ENCODE results near the gene PLCB1.
"Not testable (repeated sequence)": the region's sequence is repeated elsewhere in the genome, so short reads cannot be mapped to it uniquely, and the experiment has no call there.

PLCB1 gene

GRCh38 chr20:8786383-8786782, 654.3 kb downstream of the PLCB1 start:
- no peak for DNase-seq (ENCODE audit: low read depth in 2 of 2)

DNA sequence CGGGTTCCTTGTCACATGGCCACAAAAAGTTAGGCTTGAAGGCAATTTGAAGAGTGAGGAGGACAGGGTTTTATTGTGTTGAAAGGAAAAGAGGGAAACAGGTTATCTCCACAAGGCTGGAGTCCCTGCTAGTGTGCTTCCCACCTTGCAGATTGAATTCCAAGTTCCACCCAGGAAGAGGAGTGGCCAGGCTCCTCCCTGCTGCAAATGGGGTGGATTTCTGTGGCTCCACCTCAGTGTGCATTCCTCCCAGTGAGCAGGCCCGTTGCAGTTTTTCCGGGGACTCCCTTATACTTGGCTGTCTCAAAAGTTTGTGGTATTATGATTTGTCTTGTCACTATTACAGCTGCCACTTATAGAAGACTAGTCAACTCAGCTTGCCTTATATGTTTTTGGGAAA, 655.0 kb downstream of the PLCB1 start:
- DNase-seq (ENCODE audit: low read depth in 2 of 2) = no peak

GRCh38 chr20:8788275-8788674, 656.2 kb downstream of the PLCB1 start:
- no peak for DNase-seq (ENCODE audit: low read depth in 2 of 2)

DNA sequence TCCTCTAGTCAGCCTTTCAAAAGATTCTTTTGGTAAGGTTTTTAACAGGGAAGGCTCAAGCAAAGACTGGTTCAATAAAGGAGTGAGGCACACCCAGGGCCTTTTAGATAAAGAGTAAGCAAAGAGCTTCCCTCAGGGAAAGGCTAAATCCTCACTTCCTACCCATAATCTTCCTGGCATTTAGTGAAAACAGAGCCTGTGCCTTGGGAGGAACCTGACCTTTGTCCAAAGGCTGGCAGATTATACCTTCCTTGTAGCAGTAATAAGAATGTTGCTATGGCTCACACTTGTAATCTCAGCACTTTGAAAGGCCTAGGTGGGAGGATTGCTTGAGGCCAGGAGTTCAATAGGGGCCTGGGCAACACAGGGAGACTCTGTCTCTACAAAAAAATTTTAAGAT, 656.8 kb downstream of the PLCB1 start:
- DNase-seq (ENCODE audit: low read depth in 2 of 2) = no peak

DNA sequence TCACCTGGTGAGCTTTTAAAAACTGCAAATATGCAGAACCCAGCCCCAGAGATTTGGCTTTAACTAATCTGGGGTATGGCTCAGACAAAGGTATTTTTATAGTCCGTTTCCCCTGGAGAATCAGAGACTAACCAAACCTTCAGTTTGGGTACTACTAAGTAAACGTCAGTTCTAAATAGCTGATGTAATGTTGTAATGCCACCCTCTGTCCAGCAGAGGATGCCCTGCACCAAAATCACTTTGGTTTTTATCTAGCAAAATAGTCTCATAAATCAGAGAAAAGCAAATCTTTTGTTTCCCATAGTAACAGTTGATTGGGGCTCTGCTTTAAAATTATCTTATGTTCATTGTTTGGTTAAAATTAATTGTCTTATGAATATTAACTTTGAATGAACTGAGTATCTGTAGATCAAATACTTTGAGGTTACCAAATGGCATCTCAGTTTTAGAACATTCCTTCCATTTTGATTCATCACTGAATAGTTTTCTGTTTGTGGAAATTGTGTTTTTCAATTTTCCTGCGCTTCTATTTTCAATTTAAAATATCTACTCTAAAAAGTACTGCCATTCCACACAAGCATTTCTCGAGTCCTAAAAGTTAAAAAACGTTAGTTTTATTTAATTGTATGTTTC, 658.5 kb downstream of the PLCB1 start:
- no peak for DNase-seq (ENCODE audit: low read depth in 2 of 2)

DNA sequence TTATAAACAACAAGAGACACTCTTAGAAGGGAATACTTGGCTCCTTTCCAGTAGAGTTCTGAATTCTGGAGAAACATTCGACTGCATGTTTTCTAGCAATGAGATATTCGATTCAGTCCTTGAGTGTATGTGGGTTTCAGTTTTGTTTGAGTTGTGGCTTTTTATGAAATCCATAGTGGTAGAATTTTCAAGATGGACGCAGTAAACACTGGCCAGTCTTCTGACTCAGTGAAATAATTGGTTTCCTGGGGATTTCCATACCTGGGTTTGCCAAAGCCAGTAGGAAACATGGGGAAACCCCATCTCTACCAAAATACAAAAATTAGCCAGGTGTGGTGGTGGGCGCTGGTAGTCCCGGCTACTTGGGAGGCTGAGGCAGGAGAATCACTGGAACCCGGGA, 663.3 kb downstream of the PLCB1 start:
- DNase-seq (ENCODE audit: low read depth in 2 of 2) = no peak

DNA sequence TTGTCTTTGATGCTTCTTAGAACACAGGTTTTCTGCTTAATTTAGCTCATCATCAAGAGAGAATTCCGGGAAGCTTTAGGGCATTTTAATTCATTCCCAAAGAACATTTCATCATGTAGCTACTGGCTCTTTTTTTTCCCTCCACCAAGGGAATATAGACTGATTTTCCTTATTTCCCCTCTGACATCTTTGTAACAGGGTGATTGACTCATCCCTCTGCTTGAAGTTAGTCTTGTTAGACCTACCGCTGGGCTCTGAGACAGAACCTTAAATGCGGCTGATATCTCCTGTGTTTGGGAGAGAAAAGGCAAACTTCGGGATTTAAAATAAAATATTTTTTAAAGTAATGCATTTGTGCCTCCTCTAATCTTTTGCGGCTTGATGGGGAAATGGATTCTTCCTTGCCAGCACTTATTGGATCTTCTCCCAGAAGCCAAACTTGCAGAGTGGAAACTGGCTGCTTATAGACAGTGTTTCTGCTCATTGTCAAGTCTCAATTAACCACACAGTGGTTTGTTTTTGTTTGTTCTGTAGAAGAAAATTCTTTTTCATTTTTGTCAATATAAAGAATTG, 664.1 kb downstream of the PLCB1 start:
- DNase-seq (ENCODE audit: low read depth in 2 of 2) = no peak

DNA sequence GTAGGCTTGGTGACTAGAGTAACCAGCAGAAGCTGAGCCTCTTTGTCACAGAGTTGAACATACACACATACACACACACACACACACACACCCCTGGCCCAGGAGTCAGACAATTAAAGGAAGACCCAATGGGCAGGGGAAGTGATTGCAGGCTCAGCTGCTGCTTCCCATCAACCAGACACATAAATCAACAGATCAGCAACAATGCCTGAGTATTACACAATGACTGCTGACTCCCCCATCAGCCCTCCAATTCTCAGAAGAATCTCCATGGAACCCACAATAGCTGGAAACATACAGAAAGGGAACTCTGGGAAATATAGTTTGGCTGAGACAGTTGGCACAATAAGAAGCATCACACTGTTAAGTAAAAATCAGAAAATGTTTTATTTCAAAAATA, 666.4 kb downstream of the PLCB1 start:
- DNase-seq (ENCODE audit: low read depth in 2 of 2) = no peak

- no peak for DNase-seq (ENCODE audit: low read depth in 2 of 2)
Observed at GRCh38 chr20:8800089-8800488, 668.0 kb downstream of the PLCB1 start.

- DNase-seq (ENCODE audit: low read depth in 2 of 2) = no peak
Observed at GRCh38 chr20:8801686-8802085, 669.6 kb downstream of the PLCB1 start.

GRCh38 chr20:8803065-8803464, 671.0 kb downstream of the PLCB1 start:
- no peak for DNase-seq (ENCODE audit: low read depth in 2 of 2)

GRCh38 chr20:8803941-8804340, 671.9 kb downstream of the PLCB1 start:
- no peak for DNase-seq (ENCODE audit: low read depth in 2 of 2)

- DNase-seq (ENCODE audit: low read depth in 2 of 2) = no peak
Observed at GRCh38 chr20:8805737-8806442, 673.8 kb downstream of the PLCB1 start.

DNA sequence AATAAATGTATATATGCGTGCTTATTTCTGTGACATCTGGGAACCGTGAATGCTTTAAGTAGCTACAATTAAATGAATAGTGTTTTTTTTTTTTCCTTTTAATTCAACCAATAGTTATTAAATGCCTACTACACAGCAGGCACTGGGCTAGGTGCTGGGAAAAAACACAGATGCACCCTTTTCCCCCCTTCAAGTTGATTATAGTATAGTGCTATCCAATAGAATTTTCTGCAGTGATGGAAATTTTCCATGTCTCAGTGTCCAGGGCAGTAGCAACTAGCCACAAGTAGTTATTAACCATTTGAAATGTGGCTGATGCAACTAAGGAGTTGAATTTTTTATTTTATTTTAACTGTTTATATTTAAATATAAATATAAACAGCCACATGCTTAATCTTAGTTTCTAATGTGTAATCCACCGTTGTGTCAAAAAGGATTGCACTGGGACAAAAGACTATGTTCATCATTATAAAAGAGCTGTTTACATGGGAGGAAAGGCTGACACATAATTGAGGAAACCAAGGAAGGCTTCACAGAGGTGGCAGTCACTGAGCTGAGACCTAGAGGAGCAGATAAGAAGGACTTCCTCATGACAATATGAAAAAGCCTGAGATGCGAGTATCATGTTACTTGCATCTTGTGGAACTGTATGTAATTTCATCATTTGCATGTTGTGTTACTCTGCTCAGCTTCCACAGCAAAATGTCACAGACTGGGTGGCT, 675.6 kb downstream of the PLCB1 start:
- DNase-seq (ENCODE audit: low read depth in 2 of 2) = no peak

- no peak for DNase-seq (ENCODE audit: low read depth in 2 of 2)
Observed at GRCh38 chr20:8808202-8808535, 676.1 kb downstream of the PLCB1 start.

DNA sequence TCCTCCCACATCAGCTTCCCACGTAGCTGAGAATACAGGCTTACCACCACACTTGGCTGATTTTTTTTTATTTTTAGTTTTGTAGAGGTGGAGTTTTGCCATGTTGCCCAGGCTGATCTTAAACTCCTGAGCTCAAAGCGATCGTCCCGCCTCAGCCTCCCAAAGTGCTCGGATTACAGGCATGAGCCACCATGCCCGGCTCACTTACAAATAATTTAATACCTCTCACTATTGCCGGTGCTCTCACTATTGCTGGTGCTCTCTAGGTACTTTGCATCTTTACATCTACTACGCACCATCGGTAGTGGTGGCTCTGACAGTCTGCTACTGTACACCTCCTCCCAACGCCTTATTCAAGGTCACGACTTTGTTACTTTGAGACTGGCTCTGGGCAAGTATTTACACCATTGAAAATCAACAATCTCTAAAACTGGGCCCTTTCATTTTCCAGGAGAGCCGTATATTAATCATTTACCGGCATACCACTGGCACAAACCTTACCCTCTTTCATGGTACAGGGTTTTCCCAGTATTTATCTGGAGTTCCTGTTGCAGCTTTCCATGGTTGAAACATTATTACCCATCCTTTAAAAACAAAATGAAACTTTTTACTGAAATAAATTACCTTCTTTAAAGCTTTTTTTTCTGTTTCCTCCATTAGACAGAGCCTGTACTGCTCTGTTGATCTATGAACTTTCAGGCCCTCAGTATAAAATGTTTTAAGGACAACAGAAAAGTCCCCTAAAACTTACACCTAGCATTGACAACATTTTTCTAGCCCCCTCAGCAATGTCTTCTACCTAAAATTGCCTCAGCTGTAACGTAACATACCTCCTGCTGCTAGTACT, 677.3 kb downstream of the PLCB1 start:
- DNase-seq (ENCODE audit: low read depth in 2 of 2) = no peak

DNA sequence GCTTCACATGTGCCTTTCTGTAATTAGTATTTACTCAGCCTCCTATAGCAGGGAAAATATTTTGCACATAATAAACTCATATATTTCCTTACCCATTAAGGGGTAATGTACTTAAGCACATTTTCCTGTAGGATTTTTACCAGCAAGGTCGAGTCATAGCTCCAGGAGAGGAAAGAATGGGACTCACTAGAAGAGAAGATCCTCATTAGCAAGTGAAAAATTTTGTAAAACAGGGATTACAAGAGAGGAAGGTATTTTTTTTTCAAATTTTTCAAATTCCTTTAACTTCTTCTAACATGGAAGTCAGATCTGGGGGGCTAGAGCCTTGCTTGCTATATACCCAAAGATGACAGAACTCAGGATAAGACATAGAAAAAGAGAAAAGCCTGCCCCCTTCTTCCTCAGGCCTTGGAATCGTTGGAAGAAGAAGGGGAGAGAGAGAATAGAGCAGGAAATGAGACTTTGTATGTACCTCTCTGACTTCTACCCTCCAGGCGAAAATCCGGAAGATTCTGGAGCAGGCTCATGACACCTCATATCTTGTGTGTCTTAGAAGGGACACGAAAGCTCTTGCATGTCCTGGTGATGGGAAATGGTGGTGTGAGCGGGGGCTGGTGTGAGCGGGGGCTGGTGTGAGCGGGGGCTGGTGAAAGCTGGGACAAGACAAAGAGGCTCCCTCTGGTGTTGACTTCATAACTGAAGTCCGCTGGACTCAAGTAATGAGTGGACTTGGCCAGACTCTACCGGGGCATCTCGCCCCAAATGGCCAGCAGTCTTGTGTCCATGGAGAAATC, 679.9 kb downstream of the PLCB1 start:
- no peak for DNase-seq (ENCODE audit: low read depth in 2 of 2)

DNA sequence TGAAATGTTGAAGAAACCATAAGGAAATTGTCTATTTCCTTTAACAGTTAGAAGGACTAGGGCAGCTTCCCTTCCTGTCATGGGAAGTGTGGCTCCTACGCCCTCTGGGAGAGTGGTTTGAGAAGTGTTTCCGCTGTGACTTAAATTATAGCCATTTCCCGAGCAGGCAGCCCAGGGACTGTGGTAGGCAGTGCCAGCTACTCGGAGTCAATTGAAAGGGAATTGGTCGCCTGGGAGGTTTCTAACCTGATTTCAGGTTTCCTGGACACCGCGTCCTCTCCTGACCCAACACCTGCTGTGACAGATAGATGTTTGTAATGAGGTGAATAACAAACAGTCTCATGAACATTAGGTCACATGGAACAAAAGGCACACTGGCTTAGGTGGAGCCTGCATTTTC, 680.8 kb downstream of the PLCB1 start:
- no peak for DNase-seq (ENCODE audit: low read depth in 2 of 2)

GRCh38 chr20:8815208-8815607, 683.1 kb downstream of the PLCB1 start:
- DNase-seq (ENCODE audit: low read depth in 2 of 2) = no peak

GRCh38 chr20:8829256-8829655, 697.2 kb downstream of the PLCB1 start:
- DNase-seq (ENCODE audit: low read depth in 2 of 2) = no peak

DNA sequence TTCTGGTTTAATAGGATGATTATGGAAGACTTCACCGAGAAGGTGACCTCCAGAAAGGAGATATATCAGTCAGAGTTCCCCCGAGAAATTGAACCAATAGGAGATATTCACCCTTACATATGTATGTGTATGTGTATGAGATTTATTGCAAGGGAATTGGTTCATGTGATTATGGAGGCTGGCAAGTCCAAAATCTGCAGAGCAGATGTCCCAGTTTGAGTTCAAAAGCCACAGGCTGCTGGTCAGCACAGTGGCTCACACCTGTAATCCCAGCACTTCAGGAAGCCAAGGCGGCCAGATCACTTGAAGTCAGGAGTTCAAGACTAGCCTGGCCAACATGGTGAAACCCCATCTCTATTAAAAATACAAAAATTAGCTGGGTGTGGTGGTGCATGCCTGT, 702.2 kb downstream of the PLCB1 start:
- DNase-seq (ENCODE audit: low read depth in 2 of 2) = not testable (repeated sequence)

All from stimulated activated CD8-positive, alpha-beta memory T cell treated with anti-CD3 and anti-CD28 coated beads, Interleukin-2, amount 100 ng/mL, for 48 hours (primary cell).